Hepatocyte (in vitro differentiated cells): ENCODE data around the gene PCDHGA7.
"Not testable (repeated sequence)": the region's sequence is repeated elsewhere in the genome, so short reads cannot be mapped to it uniquely, and the experiment has no call there.

Experiments
- EZH2 ChIP-seq: fragments of 200-600 bp; sonication (generic); IDR thresholded peaks from 2 replicates; pipeline ENCODE4 v1.6.1; 2016; ENCODE audit warnings: antibody characterized with exemption, mild to moderate bottlenecking, borderline replicate concordance
- TF ChIP-seq, protein P1 (sequence below): fragments of 200-600 bp; sonication (generic); IDR thresholded peaks from 2 replicates; pipeline ENCODE4 v1.5.1; 2016; ENCODE audit warnings: antibody characterized with exemption, mild to moderate bottlenecking; ENCODE audit not compliant: poor library complexity

DNA sequence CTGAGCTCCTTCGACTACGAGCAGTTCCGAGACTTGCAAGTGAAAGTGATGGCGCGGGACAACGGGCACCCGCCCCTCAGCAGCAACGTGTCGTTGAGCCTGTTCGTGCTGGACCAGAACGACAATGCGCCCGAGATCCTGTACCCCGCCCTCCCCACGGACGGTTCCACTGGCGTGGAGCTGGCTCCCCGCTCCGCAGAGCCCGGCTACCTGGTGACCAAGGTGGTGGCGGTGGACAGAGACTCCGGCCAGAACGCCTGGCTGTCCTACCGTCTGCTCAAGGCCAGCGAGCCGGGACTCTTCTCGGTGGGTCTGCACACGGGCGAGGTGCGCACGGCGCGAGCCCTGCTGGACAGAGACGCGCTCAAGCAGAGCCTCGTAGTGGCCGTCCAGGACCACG, 49.8 kb downstream of the PCDHGA7 start:
- not testable (repeated sequence) for TF ChIP-seq EZH2
- TF ChIP-seq, protein P1, sequence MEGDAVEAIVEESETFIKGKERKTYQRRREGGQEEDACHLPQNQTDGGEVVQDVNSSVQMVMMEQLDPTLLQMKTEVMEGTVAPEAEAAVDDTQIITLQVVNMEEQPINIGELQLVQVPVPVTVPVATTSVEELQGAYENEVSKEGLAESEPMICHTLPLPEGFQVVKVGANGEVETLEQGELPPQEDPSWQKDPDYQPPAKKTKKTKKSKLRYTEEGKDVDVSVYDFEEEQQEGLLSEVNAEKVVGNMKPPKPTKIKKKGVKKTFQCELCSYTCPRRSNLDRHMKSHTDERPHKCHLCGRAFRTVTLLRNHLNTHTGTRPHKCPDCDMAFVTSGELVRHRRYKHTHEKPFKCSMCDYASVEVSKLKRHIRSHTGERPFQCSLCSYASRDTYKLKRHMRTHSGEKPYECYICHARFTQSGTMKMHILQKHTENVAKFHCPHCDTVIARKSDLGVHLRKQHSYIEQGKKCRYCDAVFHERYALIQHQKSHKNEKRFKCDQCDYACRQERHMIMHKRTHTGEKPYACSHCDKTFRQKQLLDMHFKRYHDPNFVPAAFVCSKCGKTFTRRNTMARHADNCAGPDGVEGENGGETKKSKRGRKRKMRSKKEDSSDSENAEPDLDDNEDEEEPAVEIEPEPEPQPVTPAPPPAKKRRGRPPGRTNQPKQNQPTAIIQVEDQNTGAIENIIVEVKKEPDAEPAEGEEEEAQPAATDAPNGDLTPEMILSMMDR: not testable (repeated sequence)
